Epithelial cell of proximal tubule (primary cell): Measurements from ENCODE around the gene SMOC1. TPM values are rescaled to one million over a fixed set of nuclear protein-coding genes. Genes with fewer than 3 reads are reported as not detected.

Experiments
- DNase-seq: peaks from one replicate; pipeline ENCODE4 v3.0.0-alpha.2; 2011; ENCODE audit warnings: low read depth
- H3K4me3 ChIP-seq: 2 replicates; pipeline ENCODE4 v1.5.1; 2011; ENCODE audit warnings: low read depth, mild to moderate bottlenecking, low read length
- CTCF ChIP-seq: conservative IDR thresholded peaks from 2 replicates; pipeline ENCODE4 v1.5.1; 2012; ENCODE audit warnings: low read depth, mild to moderate bottlenecking, low read length
- total RNA-seq: library from RNA; depleted of rRNA; stranded (reverse); fragments of >200 nt; gene quantifications from 2 replicates; pipeline ENCODE4 v1.2.3, GENCODE V29; 2015

The SMOC1 gene
- total RNA-seq, 1 donor from 2014 or later = 7.4 TPM

GRCh38 chr14:70032016-70032415 is 152.8 kb downstream of the SMOC1 start:
- no peak for DNase-seq
- TF ChIP-seq CTCF = no peak
- H3K4me3 ChIP-seq = no peak overlapping the region

GRCh38 chr14:70032447-70032846 is 153.2 kb downstream of the SMOC1 start:
- H3K4me3 ChIP-seq = no peak overlapping the region
- DNase-seq = no peak
- TF ChIP-seq CTCF = no peak

DNA sequence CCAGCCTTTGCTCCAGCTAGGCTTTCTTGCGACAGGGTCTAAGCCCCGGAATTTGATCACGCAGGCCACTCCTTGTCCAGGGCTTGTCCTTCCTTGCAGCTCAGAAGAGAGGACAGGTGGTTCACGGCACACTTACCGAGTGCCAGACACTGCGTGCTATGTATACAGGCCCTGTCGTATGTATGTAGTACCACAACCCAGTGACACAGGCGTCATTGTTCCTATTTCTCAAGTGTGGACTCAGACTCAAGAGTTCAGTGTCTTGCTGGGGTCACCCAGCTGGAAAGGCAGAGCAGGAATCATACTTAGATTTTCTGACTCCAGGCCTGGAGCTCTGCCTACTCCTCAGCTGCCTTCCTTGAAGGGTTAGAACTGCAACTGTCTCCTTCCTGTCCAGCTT is 153.9 kb downstream of the SMOC1 start:
- DNase-seq = no peak
- H3K4me3 ChIP-seq = no peak overlapping the region
- TF ChIP-seq CTCF = no peak

GRCh38 chr14:70033561-70033960 is 154.3 kb downstream of the SMOC1 start:
- no peak overlapping the region for H3K4me3 ChIP-seq
- no peak for DNase-seq
- TF ChIP-seq CTCF = no peak

DNA sequence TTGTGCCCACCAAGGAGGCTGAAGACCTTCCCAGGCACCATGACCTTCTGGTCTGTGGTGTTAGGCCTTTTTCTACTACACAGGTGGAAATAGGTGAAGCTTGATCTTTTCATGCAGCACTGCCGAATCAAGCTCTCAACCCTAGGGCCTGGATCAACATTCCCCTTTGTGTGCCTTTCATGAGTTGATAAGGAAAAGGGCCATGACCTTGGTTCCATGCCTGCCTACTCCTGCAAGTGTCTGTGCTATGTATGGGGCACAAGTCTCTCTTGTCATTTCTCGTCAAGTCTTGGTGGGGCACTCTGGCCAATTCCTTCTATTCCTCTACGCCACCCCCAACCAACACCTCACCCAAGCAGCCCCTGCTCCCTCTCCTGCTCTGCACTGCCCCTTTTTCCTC is 155.0 kb downstream of the SMOC1 start:
- no peak for DNase-seq
- no peak for TF ChIP-seq CTCF
- no peak overlapping the region for H3K4me3 ChIP-seq

DNA sequence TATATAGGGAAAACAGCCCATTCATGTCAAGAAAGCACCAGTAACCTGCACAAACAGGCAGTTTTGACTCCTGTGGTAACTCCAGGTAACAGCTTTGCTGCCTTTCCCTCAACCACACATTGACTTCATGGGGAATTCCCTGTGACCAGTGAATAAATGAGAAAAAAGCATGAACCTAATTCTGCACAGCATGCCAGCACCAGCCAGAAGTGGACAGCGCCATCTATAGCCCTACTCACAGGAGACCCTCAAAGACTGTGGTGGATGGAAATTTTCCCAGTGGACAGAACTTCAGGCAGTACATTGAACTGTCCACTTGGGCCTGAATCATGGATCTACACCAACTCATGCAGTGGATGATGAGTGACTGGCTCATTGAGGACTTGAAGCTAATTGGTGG is 157.4 kb downstream of the SMOC1 start:
- no peak for TF ChIP-seq CTCF
- H3K4me3 ChIP-seq = no peak overlapping the region
- DNase-seq = no peak

DNA sequence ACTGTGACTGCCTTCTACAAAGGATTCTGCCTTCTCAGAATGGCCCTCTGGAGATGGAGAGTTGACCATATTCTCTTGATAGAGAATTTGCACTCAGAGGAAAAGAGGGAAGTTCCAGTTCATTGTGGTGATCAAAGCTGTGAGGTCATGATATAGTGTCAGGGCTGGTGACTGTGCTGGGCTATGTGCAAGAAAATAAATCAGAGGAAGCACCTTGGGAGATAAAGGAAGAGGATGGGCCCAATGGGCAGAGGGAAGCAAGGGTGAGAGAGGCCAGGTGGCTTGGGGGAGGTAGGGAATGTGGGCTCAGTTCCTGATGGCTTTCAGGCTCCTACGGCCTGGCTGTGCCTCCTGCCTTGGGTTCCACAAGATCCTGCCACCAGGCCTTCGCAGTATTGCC is 163.8 kb downstream of the SMOC1 start:
- no peak for DNase-seq
- no peak for TF ChIP-seq CTCF
- no peak overlapping the region for H3K4me3 ChIP-seq
